Measurements from ENCODE around the gene OR10A2.

DNA sequence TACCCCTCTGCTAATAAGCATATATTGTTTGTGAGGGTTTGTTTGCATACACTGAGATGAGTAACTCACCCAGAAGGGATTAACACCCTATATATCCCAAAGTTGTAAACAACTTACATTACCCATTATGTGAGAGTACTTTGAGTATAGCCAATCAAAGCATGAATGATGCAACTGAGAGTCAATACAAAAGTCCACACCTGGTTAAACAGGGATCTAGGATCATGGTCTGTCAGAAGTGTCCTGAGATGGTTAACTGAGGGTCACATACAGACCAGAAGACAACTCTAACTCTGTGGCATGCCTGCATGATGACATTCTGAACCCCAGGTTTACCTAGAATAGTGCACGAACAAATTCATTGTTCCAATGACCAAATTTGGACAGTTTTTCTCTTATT, 34.8 kb upstream of the OR10A2 start:
- TF ChIP-seq, protein P1, sequence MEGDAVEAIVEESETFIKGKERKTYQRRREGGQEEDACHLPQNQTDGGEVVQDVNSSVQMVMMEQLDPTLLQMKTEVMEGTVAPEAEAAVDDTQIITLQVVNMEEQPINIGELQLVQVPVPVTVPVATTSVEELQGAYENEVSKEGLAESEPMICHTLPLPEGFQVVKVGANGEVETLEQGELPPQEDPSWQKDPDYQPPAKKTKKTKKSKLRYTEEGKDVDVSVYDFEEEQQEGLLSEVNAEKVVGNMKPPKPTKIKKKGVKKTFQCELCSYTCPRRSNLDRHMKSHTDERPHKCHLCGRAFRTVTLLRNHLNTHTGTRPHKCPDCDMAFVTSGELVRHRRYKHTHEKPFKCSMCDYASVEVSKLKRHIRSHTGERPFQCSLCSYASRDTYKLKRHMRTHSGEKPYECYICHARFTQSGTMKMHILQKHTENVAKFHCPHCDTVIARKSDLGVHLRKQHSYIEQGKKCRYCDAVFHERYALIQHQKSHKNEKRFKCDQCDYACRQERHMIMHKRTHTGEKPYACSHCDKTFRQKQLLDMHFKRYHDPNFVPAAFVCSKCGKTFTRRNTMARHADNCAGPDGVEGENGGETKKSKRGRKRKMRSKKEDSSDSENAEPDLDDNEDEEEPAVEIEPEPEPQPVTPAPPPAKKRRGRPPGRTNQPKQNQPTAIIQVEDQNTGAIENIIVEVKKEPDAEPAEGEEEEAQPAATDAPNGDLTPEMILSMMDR (tag by site-specific recombination; IDR thresholded peaks at IDR 0.05) = no peak
- TF ChIP-seq ZNF24 (tag by site-specific recombination; IDR thresholded peaks at IDR 0.05) = no peak
- TF ChIP-seq, protein P2, sequence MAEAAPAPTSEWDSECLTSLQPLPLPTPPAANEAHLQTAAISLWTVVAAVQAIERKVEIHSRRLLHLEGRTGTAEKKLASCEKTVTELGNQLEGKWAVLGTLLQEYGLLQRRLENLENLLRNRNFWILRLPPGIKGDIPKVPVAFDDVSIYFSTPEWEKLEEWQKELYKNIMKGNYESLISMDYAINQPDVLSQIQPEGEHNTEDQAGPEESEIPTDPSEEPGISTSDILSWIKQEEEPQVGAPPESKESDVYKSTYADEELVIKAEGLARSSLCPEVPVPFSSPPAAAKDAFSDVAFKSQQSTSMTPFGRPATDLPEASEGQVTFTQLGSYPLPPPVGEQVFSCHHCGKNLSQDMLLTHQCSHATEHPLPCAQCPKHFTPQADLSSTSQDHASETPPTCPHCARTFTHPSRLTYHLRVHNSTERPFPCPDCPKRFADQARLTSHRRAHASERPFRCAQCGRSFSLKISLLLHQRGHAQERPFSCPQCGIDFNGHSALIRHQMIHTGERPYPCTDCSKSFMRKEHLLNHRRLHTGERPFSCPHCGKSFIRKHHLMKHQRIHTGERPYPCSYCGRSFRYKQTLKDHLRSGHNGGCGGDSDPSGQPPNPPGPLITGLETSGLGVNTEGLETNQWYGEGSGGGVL (tag by site-specific recombination; IDR thresholded peaks at IDR 0.05) = no peak
- TF ChIP-seq ZNF785 (tag by site-specific recombination; IDR thresholded peaks at IDR 0.05) = no peak
- no peak for TF ChIP-seq MZF1 (tag by site-specific recombination; IDR thresholded peaks at IDR 0.05; ENCODE audit: borderline replicate concordance)
- TF ChIP-seq ZNF169 (tag by site-specific recombination; IDR thresholded peaks at IDR 0.05) = no peak
- TF ChIP-seq ZBTB21 (tag by site-specific recombination; IDR thresholded peaks at IDR 0.05) = no peak
- no peak for TF ChIP-seq SALL2 (tag by site-specific recombination; IDR thresholded peaks at IDR 0.05; ENCODE audit: borderline replicate concordance)
- no peak for TF ChIP-seq HOXA7 (CRISPR knock-in tag; IDR thresholded peaks at IDR 0.05; ENCODE audit: borderline replicate concordance)
